GM18520 (cell line): Measurements from ENCODE around the gene RPS16.

Experiments used
- ATAC-seq: cut with Tn5 transposase; IDR thresholded peaks from one replicate; pipeline ENCODE4 v1.9.1; 2021; ENCODE audit not compliant: unreplicated experiment

Gene RPS16

GRCh38 chr19:39389631-39390414 lies 45.9 kb downstream of the RPS16 start:
- ATAC-seq = no peak

- no peak for ATAC-seq
Observed at GRCh38 chr19:39388657-39389056, 47.1 kb downstream of the RPS16 start.

GRCh38 chr19:39386557-39386956 lies 49.2 kb downstream of the RPS16 start:
- ATAC-seq = no peak

GRCh38 chr19:39385629-39386411 lies 49.9 kb downstream of the RPS16 start:
- ATAC-seq = no peak

GRCh38 chr19:39384839-39385568 lies 50.7 kb downstream of the RPS16 start:
- no peak for ATAC-seq
